ENCODE results near the gene FOXA3. TPM values are rescaled to one million over a fixed set of nuclear protein-coding genes. Genes with fewer than 3 reads are reported as not detected.

FOXA3 gene
- total RNA-seq, 1 experiment from 2014 or later, result 22.2 TPM

GRCh38 chr19:45883586-45883880, 19.4 kb downstream of the FOXA3 start:
- no peaks in the 10 kb centered on the region for H3K27me3 ChIP-seq (ENCODE audit: insufficient read depth, low read length)
- H3K4me1 ChIP-seq (ENCODE audit: insufficient read depth, low read length), result peaks cover 2% of the 10 kb centered on the region; the same call in 1 of the 2 replicates
- no peak overlapping the region for H3K9ac ChIP-seq (ENCODE audit: extremely low read depth, insufficient read length, low read length)
- no peak overlapping the region for H3T11ph ChIP-seq (ENCODE audit: low read length)
- H3K23me2 ChIP-seq (ENCODE audit: insufficient read length, low read depth, low read length, poor library complexity, severe bottlenecking), result peaks cover 19% of the 10 kb centered on the region
- no peak overlapping the region for H2AFZ ChIP-seq (ENCODE audit: low read length)
- Mint-ChIP-seq H3K4me3 (peak overlapping the region; percentile 70 to 79), H3K4me1 (peaks cover 29 to 43% of the 10 kb centered on the region in 2 experiments), H3K36me3 (ENCODE audit: insufficient read depth in 1 of 3, low read depth in 3 of 3) (peaks cover 2 to 5% (median 4%) of the 10 kb centered on the region in 3 experiments; a peak in 3 of 7 replicates), H3K27ac (peak overlapping the region in 1 of 3 experiments; percentile 97; a peak in 1 of 7 replicates), H3K27me3 (ENCODE audit: low read depth) (peaks cover 4% of the 10 kb centered on the region; the same call in 1 of the 2 replicates), H3K9me3 (no peaks in the 10 kb centered on the region)
- no peak overlapping the region for H4K8ac ChIP-seq (replicated peaks; ENCODE audit: insufficient read length, low read depth, low read length)
- no peaks in the 10 kb centered on the region for H3K79me2 ChIP-seq (ENCODE audit: insufficient read depth, low read length)
- no peaks in the 10 kb centered on the region for H4K20me1 ChIP-seq (ENCODE audit: control insufficient read depth, insufficient read depth, insufficient read length)
- no peak overlapping the region for H4K5ac ChIP-seq (ENCODE audit: insufficient read length, low read depth, low read length)
- H2BK20ac ChIP-seq (ENCODE audit: low read depth, low read length, poor library complexity, severe bottlenecking), result no peak overlapping the region
- no peak overlapping the region for H2BK15ac ChIP-seq (ENCODE audit: low read depth, low read length)
- H3K56ac ChIP-seq (ENCODE audit: insufficient read length, low read depth, low read length), result no peak overlapping the region
- no peak overlapping the region for H3K4ac ChIP-seq (ENCODE audit: low read depth, low read length)
- no peaks in the 10 kb centered on the region for H3K79me1 ChIP-seq (ENCODE audit: insufficient read depth, low read depth, low read length, poor library complexity, severe bottlenecking)
- H3K18ac ChIP-seq (ENCODE audit: insufficient read length, low read depth, low read length), result no peak overlapping the region
- H2AK5ac ChIP-seq (ENCODE audit: insufficient read length, low read length), result no peak overlapping the region
- no peak overlapping the region for H3K4me2 ChIP-seq (ENCODE audit: insufficient read depth, insufficient read length, low read length)
- no peak overlapping the region for H4K91ac ChIP-seq (ENCODE audit: insufficient read length, low read depth, low read length)
- TF ChIP-seq CTCF (conservative IDR thresholded peaks at IDR 0.05), result peak; percentile 41; the same call in 2 of the 3 replicates
- H3K14ac ChIP-seq (ENCODE audit: insufficient read depth, low read length), result no peak overlapping the region
- DNase-seq, result no peak
- H3K27ac ChIP-seq (ENCODE audit: insufficient read length, low read depth, low read length), result no peak overlapping the region
- no peak overlapping the region for H3K23ac ChIP-seq (ENCODE audit: insufficient read length, low read depth, low read length)
- no CpG with 5 or more reads among the region's 5 CpGs for WGBS (ENCODE audit: extremely low coverage, insufficient read length, low lambda C conversion rate)
- H2BK120ac ChIP-seq (ENCODE audit: low read depth, low read length, poor library complexity, severe bottlenecking), result no peak overlapping the region
- H3K9me3 ChIP-seq (ENCODE audit: control insufficient read depth, low read depth, low read length), result no peaks in the 10 kb centered on the region
- no peak overlapping the region for H2BK12ac ChIP-seq (ENCODE audit: insufficient read length, low read depth, low read length)
- H2BK5ac ChIP-seq (ENCODE audit: insufficient read length, low read length), result no peak overlapping the region
